ENCODE data around the gene SLC28A3. TPM values are rescaled to one million over a fixed set of nuclear protein-coding genes. Genes with fewer than 3 reads are reported as not detected.
"Not testable (repeated sequence)": the region's sequence is repeated elsewhere in the genome, so short reads cannot be mapped to it uniquely, and the experiment has no call there.

Gene SLC28A3
- total and polyA plus RNA-seq, 7 donors = 0.23 to 2.4 TPM; not detected in 5

DNA sequence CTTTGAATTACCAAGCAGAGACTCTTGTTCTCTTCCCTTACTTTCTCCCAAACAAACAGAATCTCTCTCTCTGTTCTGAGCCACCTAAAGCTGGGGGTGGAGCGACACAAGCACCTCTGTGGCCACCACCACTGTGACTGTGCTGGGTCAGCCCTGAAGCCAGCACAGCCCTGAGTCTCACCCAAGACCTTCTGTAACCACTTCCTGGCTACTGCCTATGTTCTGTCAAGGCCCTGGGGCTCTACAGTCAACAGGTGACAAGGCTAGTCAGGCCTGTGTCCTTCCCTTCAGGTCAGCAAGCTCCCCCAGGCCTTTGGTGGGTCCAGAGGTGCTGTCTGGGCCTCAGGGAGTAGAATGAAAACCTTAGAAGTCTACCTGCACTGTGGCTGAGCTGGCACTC lies 26.1 kb upstream of the SLC28A3 start:
- Histone ChIP-seq H3K36me3 (no peaks in the 10 kb centered on the region), H3K9me3 (no peaks in the 10 kb centered on the region), H3K27me3 (no peaks in the 10 kb centered on the region), H3K4me1 (no peaks in the 10 kb centered on the region), H3K27ac (no peak overlapping the region), H3K4me3 (no peak overlapping the region)
- no peak for DNase-seq
- no peak for TF ChIP-seq EP300 (IDR thresholded peaks at IDR 0.05)
- no peak for TF ChIP-seq POLR2A (IDR thresholded peaks at IDR 0.05)
- TF ChIP-seq CTCF (IDR thresholded peaks at IDR 0.05) = no peak
- no peak for TF ChIP-seq POLR2AphosphoS5 (IDR thresholded peaks at IDR 0.05)
- intact Hi-C loops (cut with DNase I) = no loop called here
- 97 to 98% methylated on average over 1 of the region's 1 CpG for WGBS, 2 donors

DNA sequence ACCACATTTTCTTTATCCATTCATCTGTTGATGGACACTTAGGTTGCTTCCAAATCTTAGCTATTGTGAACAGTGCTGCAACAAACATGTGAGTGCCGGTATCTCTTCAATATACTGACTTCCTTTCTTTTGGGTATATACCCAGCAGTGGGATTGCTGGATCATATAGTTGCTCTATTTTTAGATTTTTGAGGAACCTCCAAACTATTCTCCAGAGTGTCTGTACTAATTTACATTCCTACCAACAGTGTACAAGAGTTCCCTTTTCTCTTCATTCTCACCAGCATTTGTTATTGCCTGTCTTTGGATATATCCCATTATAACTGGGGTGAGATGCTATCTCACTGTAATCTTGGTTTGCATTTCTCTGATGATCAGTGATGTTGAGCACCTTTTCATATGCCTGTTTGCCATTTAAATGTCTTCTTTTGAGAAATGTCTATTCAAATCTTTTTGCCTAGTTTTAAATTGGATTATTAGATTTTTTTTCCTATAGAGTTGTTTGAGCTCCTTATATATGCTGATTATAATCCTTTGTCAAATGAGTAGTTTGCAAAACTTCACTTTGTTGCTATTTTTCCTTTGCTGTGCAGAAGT lies 24.4 kb upstream of the SLC28A3 start:
- H3K4me3 ChIP-seq; DNase-seq; H3K36me3 ChIP-seq; H3K27me3 ChIP-seq; intact Hi-C loops (cut with DNase I); H3K4me1 ChIP-seq; H3K9me3 ChIP-seq; H3K27ac ChIP-seq: not testable (repeated sequence)
- 89 to 95% methylated on average over 1 of the region's 1 CpG for WGBS, 2 donors

DNA sequence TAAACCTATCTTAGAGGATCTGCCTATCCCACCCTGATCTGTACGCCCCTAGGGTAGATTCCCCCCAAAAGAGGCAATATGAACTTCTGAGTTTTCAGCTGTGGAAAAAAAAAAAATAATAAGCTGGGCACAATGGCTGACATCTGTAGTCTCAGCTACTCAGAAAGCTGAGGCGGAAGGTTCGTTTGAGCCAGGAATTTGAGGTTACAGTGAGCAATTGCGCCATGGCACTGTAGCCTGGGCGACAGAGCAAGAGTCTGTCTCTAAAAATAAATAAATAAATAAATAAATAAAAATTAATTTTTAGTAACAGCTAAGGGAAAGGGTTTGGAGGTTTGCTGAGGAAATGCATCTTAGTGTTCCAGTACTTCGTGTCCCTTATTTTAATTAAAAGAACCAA lies 21.1 kb upstream of the SLC28A3 start:
- Histone ChIP-seq H3K27ac (no peak overlapping the region), H3K4me3 (no peak overlapping the region), H3K36me3 (no peaks in the 10 kb centered on the region), H3K4me1 (no peaks in the 10 kb centered on the region), H3K27me3 (no peaks in the 10 kb centered on the region), H3K9me3 (no peaks in the 10 kb centered on the region)
- WGBS, 2 donors = 88 to 93% methylated on average over 6 of the region's 6 CpGs
- intact Hi-C loops (cut with DNase I) = no loop called here
- no peak for TF ChIP-seq EP300 (IDR thresholded peaks at IDR 0.05)
- TF ChIP-seq POLR2AphosphoS5 (IDR thresholded peaks at IDR 0.05) = no peak
- TF ChIP-seq POLR2A (IDR thresholded peaks at IDR 0.05) = no peak
- TF ChIP-seq CTCF (IDR thresholded peaks at IDR 0.05) = no peak
- no peak for DNase-seq

GRCh38 chr9:84357275-84357674 lies 16.7 kb upstream of the SLC28A3 start:
- Histone ChIP-seq H3K4me3 (no peak overlapping the region), H3K4me1 (no peaks in the 10 kb centered on the region), H3K27me3 (no peaks in the 10 kb centered on the region), H3K27ac (no peak overlapping the region), H3K9me3 (no peaks in the 10 kb centered on the region), H3K36me3 (no peaks in the 10 kb centered on the region)
- intact Hi-C loops (cut with DNase I) = no loop called here
- DNase-seq = no peak
- 80 to 88% methylated on average over 3 of the region's 3 CpGs for WGBS, 2 donors
- TF ChIP-seq POLR2AphosphoS5 (IDR thresholded peaks at IDR 0.05) (no peak), POLR2A (IDR thresholded peaks at IDR 0.05) (no peak), CTCF (IDR thresholded peaks at IDR 0.05) (no peak), EP300 (IDR thresholded peaks at IDR 0.05) (no peak)

DNA sequence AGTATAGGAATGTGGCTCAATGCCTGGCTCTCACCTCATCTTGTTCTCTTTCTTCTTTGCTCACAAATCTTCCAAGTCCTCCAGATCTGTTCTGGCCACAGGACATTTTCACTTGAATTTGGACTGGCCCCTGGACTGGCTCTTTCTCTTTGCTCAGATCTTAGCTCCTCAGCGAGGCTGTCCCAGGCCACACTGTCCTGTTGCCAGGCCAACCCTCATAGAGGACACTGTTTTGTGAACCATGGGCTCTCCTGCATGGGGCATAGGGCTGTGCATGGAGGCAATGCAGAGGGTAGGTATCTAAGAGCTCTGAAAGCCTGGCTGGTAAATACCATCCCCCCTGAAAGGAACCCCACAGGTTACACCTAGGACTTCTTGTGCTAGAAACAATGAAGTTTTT lies 13.5 kb upstream of the SLC28A3 start:
- TF ChIP-seq EP300 (IDR thresholded peaks at IDR 0.05) = no peak
- TF ChIP-seq CTCF (IDR thresholded peaks at IDR 0.05) = no peak
- TF ChIP-seq POLR2A (IDR thresholded peaks at IDR 0.05) = no peak
- no peak for TF ChIP-seq POLR2AphosphoS5 (IDR thresholded peaks at IDR 0.05)

More for the DNA sequence above, 13.5 kb upstream of the SLC28A3 start:
- no peaks in the 10 kb centered on the region for H3K4me1 ChIP-seq
- no peaks in the 10 kb centered on the region for H3K36me3 ChIP-seq
- DNase-seq = no peak
- intact Hi-C loops (cut with DNase I) = no loop called here
- no peaks in the 10 kb centered on the region for H3K9me3 ChIP-seq
- H3K27ac ChIP-seq = no peak overlapping the region
- 92 to 93% methylated on average over 1 of the region's 1 CpG for WGBS, 2 donors
- H3K27me3 ChIP-seq = no peaks in the 10 kb centered on the region
- H3K4me3 ChIP-seq = no peak overlapping the region
